GM18867 (cell line): Measurements from ENCODE around the gene TXNDC8.
"Not testable (repeated sequence)": the region's sequence is repeated elsewhere in the genome, so short reads cannot be mapped to it uniquely, and the experiment has no call there.

Experiments used
- ATAC-seq: cut with Tn5 transposase; IDR thresholded peaks from one replicate; pipeline ENCODE4 v1.9.1; 2021; ENCODE audit warnings: mild to moderate bottlenecking, moderate library complexity; ENCODE audit not compliant: unreplicated experiment

Gene TXNDC8

DNA sequence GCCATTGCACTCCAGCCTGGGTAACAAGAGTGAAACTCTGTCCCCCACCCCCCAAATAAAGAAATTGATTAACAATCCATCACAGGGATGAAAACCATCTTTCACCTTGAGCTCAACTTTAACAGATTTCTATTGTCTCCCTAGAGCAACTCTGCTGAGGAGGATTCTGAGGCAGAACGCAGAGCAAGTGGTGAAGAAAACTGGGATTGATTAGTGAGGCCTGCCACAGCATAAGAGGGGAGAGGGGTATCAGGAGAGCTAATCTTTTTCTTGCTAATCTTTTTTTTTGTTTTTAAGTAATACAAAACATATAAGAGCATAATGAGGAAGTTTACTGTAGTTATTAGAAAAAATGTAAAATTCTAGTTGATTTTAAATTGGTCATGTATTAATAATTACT is 8.9 kb downstream of the TXNDC8 start:
- no peak for ATAC-seq

GRCh38 chr9:110327716-110328115 is 9.9 kb downstream of the TXNDC8 start:
- ATAC-seq = no peak

DNA sequence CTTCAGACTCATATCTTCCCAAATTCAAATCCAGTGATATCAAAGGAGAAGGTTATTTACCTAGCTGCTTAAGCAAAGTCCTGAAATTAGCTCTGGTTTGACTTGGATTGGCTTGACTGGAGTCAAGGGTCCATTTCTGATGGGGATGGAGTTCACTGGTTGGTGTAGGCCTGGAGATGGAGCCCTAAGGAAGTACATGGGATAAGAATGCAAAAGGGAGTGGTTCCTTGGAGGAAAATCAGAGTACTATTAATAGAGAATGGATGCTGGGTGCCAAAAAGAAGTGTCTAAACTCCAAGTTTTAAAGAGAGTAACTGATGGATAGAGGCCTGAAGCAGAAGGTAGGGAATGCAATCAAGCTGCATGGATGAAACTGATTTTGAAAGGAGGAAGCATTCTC is 13.8 kb downstream of the TXNDC8 start:
- no peak for ATAC-seq

DNA sequence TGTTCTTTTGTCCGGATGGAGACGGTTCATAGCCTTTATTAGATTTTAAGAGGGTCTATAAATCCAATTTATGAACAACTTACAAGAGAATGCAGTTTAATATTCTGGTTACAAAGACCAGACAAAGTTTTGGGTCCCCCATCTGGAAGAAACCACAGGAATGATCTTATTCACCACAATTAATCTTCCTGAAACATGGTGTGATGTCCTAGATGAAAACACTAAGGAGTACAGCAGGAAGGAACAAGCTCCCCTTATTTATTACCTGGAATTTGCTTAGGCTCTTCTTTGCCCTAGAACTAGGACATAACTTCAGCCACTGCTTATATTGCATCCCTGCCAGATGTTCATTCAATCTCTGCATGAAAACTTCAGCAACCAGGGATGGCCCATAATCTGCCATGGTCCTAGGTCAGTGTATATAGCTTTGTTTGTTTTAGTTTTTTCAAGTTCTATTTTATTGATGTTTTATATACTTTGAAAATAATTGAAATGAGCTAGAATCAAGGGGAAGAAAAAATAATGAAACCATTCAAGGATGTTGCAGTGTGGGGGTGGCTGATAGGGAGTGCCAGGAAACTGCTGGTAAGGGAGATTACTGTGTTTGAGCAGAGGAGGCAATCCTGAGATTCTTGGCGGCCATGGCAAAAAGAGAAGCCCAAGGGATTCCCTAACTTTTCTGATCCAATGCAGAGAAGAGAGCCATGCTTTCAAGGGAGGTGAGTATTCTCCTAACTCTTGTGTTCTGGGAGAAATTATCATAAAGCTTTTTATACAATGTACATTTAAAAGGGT is 16.8 kb downstream of the TXNDC8 start:
- ATAC-seq = no peak

DNA sequence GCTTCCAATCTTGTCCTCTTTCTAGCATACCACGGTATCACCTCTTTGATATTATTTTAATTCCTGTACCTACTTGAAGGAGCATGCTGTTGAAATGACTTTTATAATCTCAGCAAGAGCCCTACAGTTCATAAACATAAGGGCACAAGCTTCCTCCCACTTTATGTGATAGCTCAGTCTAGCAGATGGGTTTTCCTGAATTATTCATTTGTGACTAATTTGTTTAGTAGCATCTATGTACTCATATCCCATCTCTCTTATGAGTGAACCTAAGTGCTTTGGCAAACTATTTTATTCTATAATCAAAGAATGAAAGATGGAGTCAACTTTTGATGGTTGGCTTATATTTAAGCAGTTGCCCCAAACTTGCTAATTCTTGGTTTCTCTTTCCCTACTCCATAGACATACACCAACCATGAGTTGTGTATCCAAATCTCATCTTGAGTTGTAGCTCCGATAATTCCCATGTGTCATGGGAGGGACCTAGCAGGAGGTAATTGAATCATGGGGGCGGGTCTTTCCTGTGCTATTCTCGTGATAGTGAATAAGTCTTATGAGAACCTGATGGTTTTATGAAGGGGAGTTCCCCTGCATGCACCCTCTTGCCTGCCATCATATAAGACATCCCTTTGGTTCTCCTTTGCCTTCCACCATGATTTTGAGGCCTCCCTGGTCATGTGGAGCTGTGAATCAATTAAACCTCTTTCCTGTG is 17.7 kb downstream of the TXNDC8 start:
- no peak for ATAC-seq

DNA sequence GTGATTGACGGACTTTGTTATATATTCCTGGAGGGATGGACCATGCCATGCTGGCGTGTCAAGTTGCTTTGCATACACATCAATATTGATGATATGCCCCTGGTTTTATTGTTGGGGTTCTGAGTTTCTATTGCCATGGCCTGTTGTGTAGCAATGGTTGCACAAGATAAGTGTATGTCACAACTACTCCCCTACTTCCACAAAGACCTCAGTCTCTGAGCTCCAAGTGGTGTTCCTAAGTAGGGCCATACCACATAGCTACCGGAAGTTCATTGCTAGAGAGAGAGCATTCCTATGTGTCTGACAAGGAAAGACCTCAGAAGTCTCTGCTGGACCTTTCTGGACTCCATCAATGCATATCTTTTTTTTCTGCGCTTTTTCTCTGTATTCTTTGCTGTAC is 19.8 kb downstream of the TXNDC8 start:
- no peak for ATAC-seq

DNA sequence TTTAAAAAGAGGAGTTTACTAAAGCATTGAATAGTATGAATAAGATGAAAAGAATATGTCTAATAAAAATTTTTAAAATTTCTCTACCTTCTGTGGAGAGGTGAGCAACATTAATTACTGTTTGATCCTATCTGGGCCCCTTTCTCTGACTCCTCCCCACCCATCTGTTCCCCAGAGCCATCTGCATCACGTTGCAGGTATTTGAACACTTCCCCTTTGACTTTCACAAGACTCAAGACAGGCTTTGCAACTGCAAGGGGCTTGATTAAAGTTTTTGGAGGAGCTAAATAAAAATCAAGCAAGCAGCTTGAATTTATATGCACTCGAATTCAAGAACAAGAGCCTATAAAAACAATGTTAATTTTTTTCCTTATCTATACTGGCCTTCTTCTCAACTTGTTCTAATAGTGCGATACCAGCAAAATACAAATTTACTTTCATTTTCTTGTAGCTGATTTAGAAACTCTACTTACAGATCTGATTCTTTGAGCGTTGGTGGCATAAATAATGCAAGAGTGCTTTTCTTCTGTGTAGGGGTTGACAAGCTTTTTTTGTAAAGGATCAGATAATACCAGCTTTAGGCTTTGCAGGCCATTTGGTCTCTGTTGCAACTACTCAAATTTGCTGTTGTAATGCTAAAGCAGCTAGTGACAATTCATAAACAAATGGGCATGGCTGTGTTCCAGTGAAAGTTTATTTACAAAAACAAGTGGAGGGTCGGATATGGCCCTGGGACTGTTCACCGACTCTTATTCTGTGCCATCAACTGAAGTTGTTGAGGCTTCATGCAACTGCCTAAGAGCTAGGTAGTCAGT is 21.2 kb downstream of the TXNDC8 start:
- peak; percentile 97 for ATAC-seq

- ATAC-seq = not testable (repeated sequence)
Observed at GRCh38 chr9:110311978-110312377, 25.7 kb downstream of the TXNDC8 start.

DNA sequence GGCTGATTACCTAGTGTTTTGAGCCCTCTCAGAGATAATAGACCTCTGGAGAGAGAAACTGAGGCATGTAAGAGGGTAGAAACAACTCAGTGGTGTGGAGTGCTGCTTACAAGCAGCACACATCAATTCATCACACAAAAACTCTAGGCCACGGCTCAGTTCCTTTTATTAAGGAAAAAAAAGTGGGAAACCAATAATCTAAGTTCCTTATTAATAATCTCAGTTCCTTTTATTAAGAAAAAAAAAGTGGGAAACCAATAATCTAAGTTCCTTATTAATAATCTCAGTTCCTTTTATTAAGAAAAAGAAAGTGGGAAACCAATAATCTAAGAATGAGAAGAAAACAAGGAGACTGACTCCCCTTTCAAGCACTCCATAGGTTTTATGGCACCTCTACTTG is 28.0 kb downstream of the TXNDC8 start:
- no peak for ATAC-seq

- peak; percentile 59 for ATAC-seq
Observed at GRCh38 chr9:110308633-110309038, 29.0 kb downstream of the TXNDC8 start.

- no peak for ATAC-seq
Observed at GRCh38 chr9:110307191-110307590, 30.5 kb downstream of the TXNDC8 start.

DNA sequence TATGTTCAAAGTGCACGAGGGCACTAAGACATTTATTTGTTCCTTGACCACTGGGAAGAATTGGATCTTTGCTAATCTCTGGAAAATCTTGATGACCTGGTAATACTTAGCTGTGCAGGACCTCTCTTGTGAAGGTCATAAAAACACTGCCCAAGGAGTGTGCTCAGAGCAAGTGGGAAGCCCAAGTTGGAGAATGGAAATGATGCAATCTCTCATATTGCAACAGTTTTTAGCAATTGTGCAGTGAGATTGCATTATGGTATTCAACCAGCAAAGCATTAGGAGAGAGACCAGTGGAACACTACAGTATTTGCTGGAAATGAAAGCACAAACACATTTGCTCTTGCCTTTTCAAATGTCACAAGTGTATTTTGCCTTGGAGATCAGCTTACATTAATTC is 34.5 kb downstream of the TXNDC8 start:
- ATAC-seq = no peak

DNA sequence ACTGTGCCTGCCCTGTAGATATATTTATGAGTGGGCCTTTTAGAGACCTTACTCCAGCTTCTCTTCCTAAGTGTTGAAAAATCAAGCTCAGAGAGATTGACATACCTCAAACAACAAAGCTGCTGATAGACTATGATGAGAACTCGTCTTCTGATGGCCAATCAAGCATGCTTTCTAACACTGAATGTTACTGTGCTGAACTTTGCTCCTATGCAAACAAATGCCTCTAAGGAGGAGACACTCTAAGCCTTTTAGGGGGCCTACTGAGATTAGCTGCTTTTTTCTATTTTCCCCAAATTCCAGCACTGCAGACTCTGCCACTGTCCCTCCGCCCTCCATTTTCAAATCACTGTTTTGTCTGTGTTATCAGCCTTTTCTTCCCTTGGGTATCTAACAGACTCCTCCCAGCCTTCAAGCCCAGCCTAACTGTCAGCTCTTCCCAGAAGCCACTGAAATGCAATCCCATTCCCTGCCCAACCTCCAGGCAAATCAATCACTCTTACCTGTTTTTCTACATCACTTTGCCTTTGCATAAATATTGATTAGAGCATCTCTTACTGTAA is 39.5 kb downstream of the TXNDC8 start:
- ATAC-seq = no peak

GRCh38 chr9:110293248-110293647 is 44.4 kb downstream of the TXNDC8 start:
- no peak for ATAC-seq

GRCh38 chr9:110291921-110292557 is 45.6 kb downstream of the TXNDC8 start:
- ATAC-seq = no peak

- ATAC-seq = no peak
Observed at GRCh38 chr9:110290001-110290400, 47.7 kb downstream of the TXNDC8 start.

DNA sequence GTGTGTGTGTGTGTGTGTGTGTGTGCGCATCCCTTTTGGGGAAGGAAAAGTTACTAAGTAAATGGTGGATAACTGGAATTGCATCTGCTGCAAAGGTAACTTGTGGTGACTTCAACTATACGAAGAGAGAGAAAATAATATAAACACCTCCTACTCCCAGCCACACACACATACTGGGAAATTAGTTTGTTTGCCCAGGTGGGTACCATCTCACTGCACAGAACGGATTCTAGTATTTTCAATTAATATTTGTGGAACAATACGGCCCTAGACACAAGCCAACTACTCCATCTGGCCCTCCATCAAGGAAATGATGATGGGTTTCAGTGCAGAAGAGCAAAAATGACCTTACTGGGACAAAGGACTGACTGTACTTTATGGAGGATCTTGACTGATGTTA is 49.2 kb downstream of the TXNDC8 start:
- no peak for ATAC-seq

GRCh38 chr9:110287289-110287680 is 50.4 kb downstream of the TXNDC8 start:
- ATAC-seq = no peak

DNA sequence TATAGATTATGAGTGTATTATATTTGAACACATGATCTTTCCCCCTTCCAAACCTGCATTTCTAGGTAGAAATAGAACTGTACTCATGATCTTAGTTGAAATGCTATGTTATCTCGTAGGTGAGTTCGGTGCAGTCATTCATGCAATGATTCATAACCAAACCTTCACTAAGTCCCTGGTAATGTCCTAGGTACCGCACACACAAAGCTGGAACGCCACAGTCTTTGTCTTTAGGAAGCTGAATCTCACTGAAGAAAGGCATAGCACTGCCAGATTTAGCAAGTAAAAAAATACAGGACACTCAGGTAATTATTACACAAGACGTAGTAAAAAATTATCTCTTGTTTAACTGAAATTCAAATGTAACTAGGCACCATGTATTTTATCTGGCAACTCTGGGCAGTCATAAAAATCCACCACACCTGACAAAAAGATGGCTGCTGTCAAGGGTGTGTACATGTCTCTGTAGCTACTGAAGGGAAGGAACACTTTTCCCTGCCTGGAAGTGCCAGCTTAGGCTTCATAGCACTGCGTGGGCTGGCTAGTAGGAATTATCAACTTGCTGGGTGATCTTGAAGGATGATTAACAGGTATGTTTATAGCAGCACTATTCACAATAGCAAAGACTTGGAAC is 53.3 kb downstream of the TXNDC8 start:
- ATAC-seq = peak; percentile 54

DNA sequence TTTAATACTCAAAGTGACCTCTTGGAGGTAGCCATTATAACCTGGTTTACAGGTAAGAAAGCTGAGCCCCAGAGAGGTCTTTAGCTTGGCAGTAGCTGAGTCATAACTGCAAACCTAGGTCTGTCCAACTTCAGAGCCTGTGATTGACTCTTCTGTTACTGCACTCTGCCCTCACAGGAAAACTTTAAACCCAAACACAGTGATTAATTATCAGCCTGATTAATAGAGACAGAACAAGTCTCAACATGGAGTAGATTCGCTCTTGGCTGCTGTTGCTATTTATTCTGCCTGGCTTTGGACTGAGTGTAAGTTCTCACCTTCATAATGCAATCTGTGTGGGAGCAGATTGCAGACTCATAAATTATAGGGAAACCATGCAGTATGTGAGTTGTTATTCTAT is 53.9 kb downstream of the TXNDC8 start:
- peak; percentile 64 for ATAC-seq
